GM12878 (cell line): ENCODE data around the gene DYNC1I1. TPM values are rescaled to one million over a fixed set of nuclear protein-coding genes. Genes with fewer than 3 reads are reported as not detected.

ENCODE experiments used
- ATAC-seq: fragments of 200-7000 bp; cut with Tn5 transposase; 3 replicates; pipeline ENCODE4 v1.9.1; 2020; ENCODE audit warnings: mild to moderate bottlenecking, moderate library complexity
- BruUV-seq: library from RNA; stranded (reverse); fragments of 400-500 nt; replicated peaks from 2 replicates; lab custom pipeline; 2021; lab: Mats Ljungman, UMichigan
- CTCF ChIA-PET: fragments of 300-600 bp; sonication (Branson Sonifier 250); formaldehyde crosslinking; extraction: SDS; loops from one replicate; lab custom pipeline; 2021; ENCODE audit warnings: inconsistent platforms; lab: Yijun Ruan, JAX
- POLR2A ChIA-PET: fragments of 350-600 bp; formaldehyde crosslinking; extraction: SDS; loops from one replicate; lab custom pipeline; 2021; ENCODE audit warnings: inconsistent platforms; lab: Charles Lee
- RAD21 ChIA-PET: fragments of 300-600 bp; sonication (Branson Sonifier 250); formaldehyde crosslinking; loops from one replicate; lab custom pipeline; 2023; ENCODE audit warnings: antibody characterized with exemption; ENCODE audit not compliant: unreplicated experiment; lab: Charles Lee
- SMC1A ChIA-PET: fragments of 300-600 bp; sonication (Branson Sonifier 250); formaldehyde crosslinking; loops from one replicate; lab custom pipeline; 2023; ENCODE audit not compliant: unreplicated experiment, uncharacterized antibody; lab: Charles Lee
- DNase-seq: peaks from one replicate; pipeline ENCODE4 v3.0.0-alpha.2; 2011; ENCODE audit warnings: low read depth, low spot score
- FAIRE-seq: peaks from 3 replicates; lab custom pipeline; 2011; peaks lifted over from hg19 to GRCh38; lab: Jason Lieb, UNC
- H2AFZ ChIP-seq: 2 replicates; pipeline ENCODE4 v1.6.0; 2011; ENCODE audit warnings: low read depth, low read length, control low read depth; ENCODE audit not compliant: control insufficient read depth
- H3K27ac ChIP-seq: 2 replicates; pipeline ENCODE4 v1.5.1; 2011; ENCODE audit warnings: control low read depth; ENCODE audit not compliant: control insufficient read depth, insufficient read depth
- H3K27me3 ChIP-seq, 2 experiments: replicated peaks in 1 of 2; 2 replicates each; pipeline versions ENCODE4 v1.6.0 to v1.6.1; 2011; ENCODE audit warnings: low read length in 1 of 2; ENCODE audit not compliant: control insufficient read depth in 2 of 2, insufficient read depth in 2 of 2
- H3K36me3 ChIP-seq, 2 experiments: 2 replicates each; pipeline ENCODE4 v1.5.1; 2011; ENCODE audit warnings: low read length in 1 of 2; ENCODE audit not compliant: control insufficient read depth in 2 of 2, insufficient read depth in 2 of 2
- H3K4me1 ChIP-seq: 2 replicates; pipeline ENCODE4 v1.6.1; 2011; ENCODE audit warnings: mild to moderate bottlenecking, low read length, moderate library complexity, mixed read lengths; ENCODE audit not compliant: control insufficient read depth, insufficient read depth
- H3K4me2 ChIP-seq: 2 replicates; pipeline ENCODE4 v1.6.0; 2011; ENCODE audit warnings: control low read depth; ENCODE audit not compliant: control insufficient read depth, insufficient read depth
- H3K4me3 ChIP-seq: fragments of 200-600 bp; sonication (generic); 2 replicates; pipeline ENCODE4 v1.5.1; 2016
- H3K79me2 ChIP-seq: 2 replicates; pipeline ENCODE4 v1.6.0; 2011; ENCODE audit warnings: low read length; ENCODE audit not compliant: control insufficient read depth, insufficient read depth
- H3K9ac ChIP-seq: 2 replicates; pipeline ENCODE4 v1.8.0; 2011; ENCODE audit warnings: low read length, control low read depth, mixed read lengths; ENCODE audit not compliant: control insufficient read depth, insufficient read depth
- H3K9me3 ChIP-seq: replicated peaks from 3 replicates; pipeline ENCODE4 v1.5.1; 2011; ENCODE audit warnings: mild to moderate bottlenecking, low read length; ENCODE audit not compliant: control insufficient read depth, insufficient read depth
- H4K20me1 ChIP-seq: 2 replicates; pipeline ENCODE4 v1.6.0; 2011; ENCODE audit not compliant: control insufficient read depth, insufficient read depth
- ETV6 ChIP-seq, 2 experiments: fragments of 450-650 bp in 1 of 2; IDR thresholded peaks in 1 of 2; conservative IDR thresholded peaks in 1 of 2; 2 replicates each; pipeline ENCODE4 v1.6.1; 2014; ENCODE audit warnings: antibody characterized with exemption in 1 of 2, borderline replicate concordance in 1 of 2, low read depth in 1 of 2, mild to moderate bottlenecking in 1 of 2, moderate library complexity in 1 of 2
- JUNB ChIP-seq: IDR thresholded peaks from 2 replicates; pipeline ENCODE4 v1.6.1; 2016; ENCODE audit warnings: antibody characterized with exemption, mild to moderate bottlenecking
- MYB ChIP-seq: fragments of 150-350 bp; IDR thresholded peaks from 2 replicates; pipeline ENCODE4 v1.6.1; 2014; ENCODE audit warnings: mild to moderate bottlenecking, low read depth, low read length, borderline replicate concordance
- NRF1 ChIP-seq: conservative IDR thresholded peaks from 2 replicates; pipeline ENCODE4 v1.6.1; 2011; ENCODE audit warnings: mild to moderate bottlenecking, low read depth, low read length, improper control_type of control experiment
- POLR2AphosphoS2 ChIP-seq: IDR thresholded peaks from 2 replicates; pipeline ENCODE4 v1.6.1; 2011; ENCODE audit warnings: low read depth, mild to moderate bottlenecking, low read length, improper control_type of control experiment, moderate library complexity
- POLR2AphosphoS5 ChIP-seq: IDR thresholded peaks from 2 replicates; pipeline ENCODE4 v1.6.1; 2011; ENCODE audit warnings: mild to moderate bottlenecking, low read length, inconsistent platforms
- RBBP5 ChIP-seq: fragments of 200-600 bp; sonication (generic); conservative IDR thresholded peaks from 2 replicates; pipeline ENCODE4 v1.6.1; 2016
- SMC3 ChIP-seq: IDR thresholded peaks from 2 replicates; pipeline ENCODE4 v1.6.1; 2011; ENCODE audit warnings: low read length, improper control_type of control experiment, borderline replicate concordance
- SRF ChIP-seq, 2 experiments: IDR thresholded peaks; 2 replicates each; pipeline ENCODE4 v1.6.1; 2011; ENCODE audit warnings: low read depth in 2 of 2, low read length in 2 of 2, mild to moderate bottlenecking in 1 of 2, moderate library complexity in 1 of 2
- TCF7 ChIP-seq: IDR thresholded peaks from 2 replicates; pipeline ENCODE4 v1.6.1; 2014; ENCODE audit warnings: antibody characterized with exemption, borderline replicate concordance
- in situ Hi-C: fragments of 300-500 bp; cut with MboI; formaldehyde crosslinking; loops from 9 replicates; pipeline ENCODE4 v1.14.3; 2018; ENCODE audit warnings: mixed read lengths
- intact Hi-C: fragments of 100-400 bp; cut with micrococcal nuclease; formaldehyde crosslinking; loops from one replicate; pipeline ENCODE4 v1.14.2; 2022; ENCODE audit not compliant: unreplicated experiment
- polyA plus RNA-seq, 11 experiments: library from polyadenylated mRNA; depleted of rRNA in 4 of 11; unstranded in 6 of 11; stranded (reverse) in 5 of 11; fragments of >200 nt; fragmentation: Nextera tagmentation in 4 of 11; fragmentation: Illumina TruSeq in 1 of 11; extraction: Ambion mirVana in 4 of 11; extraction: Trizol in 1 of 11; gene quantifications; 1 replicate in 1 of 11; 2 replicates in 10 of 11; pipeline versions ENCODE4 v1.2.1 to v1.2.3, GENCODE V29; 2011 to 2016; ENCODE audit warnings: inconsistent platforms in 2 of 11, missing spikeins in 2 of 11, low read depth in 1 of 11
- total RNA-seq, 4 experiments: library from RNA; depleted of rRNA in 3 of 4; stranded (reverse); fragments of >200 nt in 3 of 4; fragmentation: Illumina TruSeq in 1 of 4; extraction: Trizol in 1 of 4; gene quantifications; 2 replicates each; pipeline versions ENCODE4 v1.2.1 to v1.2.3, GENCODE V29; 2013 to 2021
- TF ChIP-seq, protein P1 (sequence below): fragments of 150-350 bp; IDR thresholded peaks from 2 replicates; pipeline ENCODE4 v1.6.1; 2016; ENCODE audit warnings: low read depth, low read length
- TF ChIP-seq, protein P2 (sequence below): fragments of 450-650 bp; IDR thresholded peaks from 2 replicates; pipeline ENCODE4 v1.6.1; 2016; ENCODE audit warnings: mild to moderate bottlenecking, moderate library complexity, borderline replicate concordance
- TF ChIP-seq, protein P3 (sequence below): fragments of 450-650 bp; IDR thresholded peaks from 2 replicates; pipeline ENCODE4 v1.6.1; 2017; ENCODE audit warnings: mild to moderate bottlenecking, moderate library complexity

DYNC1I1 gene
- total and polyA plus RNA-seq, 10 of the 15 experiments (the other 5 are each of a cell fraction or from before 2014, with no cell fraction given): 0.05 to 0.91 (median 0.14) TPM; not detected in 3

DNA sequence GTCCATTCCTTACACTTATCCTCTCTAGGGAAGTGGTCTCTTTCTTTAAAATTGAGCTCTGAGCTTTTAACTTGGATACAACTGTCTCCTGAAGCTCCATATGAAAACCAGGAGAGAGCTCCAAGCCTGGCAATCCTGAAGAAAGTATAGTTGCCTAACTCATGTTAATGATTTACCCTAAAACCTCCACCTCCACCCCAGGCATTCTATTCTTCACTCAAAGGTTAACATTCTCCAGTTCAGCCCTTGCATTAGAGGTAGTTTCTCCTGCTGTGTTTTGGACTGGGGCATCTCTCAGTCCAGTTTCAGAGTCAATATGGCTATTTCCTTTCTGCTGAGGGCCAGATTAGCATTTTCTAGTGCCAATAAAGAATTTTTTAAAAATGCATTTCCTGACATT, 354.0 kb downstream of the DYNC1I1 start:
- H3K9ac ChIP-seq: no peak overlapping the region
- TF ChIP-seq, protein P1, sequence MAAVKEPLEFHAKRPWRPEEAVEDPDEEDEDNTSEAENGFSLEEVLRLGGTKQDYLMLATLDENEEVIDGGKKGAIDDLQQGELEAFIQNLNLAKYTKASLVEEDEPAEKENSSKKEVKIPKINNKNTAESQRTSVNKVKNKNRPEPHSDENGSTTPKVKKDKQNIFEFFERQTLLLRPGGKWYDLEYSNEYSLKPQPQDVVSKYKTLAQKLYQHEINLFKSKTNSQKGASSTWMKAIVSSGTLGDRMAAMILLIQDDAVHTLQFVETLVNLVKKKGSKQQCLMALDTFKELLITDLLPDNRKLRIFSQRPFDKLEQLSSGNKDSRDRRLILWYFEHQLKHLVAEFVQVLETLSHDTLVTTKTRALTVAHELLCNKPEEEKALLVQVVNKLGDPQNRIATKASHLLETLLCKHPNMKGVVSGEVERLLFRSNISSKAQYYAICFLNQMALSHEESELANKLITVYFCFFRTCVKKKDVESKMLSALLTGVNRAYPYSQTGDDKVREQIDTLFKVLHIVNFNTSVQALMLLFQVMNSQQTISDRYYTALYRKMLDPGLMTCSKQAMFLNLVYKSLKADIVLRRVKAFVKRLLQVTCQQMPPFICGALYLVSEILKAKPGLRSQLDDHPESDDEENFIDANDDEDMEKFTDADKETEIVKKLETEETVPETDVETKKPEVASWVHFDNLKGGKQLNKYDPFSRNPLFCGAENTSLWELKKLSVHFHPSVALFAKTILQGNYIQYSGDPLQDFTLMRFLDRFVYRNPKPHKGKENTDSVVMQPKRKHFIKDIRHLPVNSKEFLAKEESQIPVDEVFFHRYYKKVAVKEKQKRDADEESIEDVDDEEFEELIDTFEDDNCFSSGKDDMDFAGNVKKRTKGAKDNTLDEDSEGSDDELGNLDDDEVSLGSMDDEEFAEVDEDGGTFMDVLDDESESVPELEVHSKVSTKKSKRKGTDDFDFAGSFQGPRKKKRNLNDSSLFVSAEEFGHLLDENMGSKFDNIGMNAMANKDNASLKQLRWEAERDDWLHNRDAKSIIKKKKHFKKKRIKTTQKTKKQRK: no peak
- TF ChIP-seq, protein P2, sequence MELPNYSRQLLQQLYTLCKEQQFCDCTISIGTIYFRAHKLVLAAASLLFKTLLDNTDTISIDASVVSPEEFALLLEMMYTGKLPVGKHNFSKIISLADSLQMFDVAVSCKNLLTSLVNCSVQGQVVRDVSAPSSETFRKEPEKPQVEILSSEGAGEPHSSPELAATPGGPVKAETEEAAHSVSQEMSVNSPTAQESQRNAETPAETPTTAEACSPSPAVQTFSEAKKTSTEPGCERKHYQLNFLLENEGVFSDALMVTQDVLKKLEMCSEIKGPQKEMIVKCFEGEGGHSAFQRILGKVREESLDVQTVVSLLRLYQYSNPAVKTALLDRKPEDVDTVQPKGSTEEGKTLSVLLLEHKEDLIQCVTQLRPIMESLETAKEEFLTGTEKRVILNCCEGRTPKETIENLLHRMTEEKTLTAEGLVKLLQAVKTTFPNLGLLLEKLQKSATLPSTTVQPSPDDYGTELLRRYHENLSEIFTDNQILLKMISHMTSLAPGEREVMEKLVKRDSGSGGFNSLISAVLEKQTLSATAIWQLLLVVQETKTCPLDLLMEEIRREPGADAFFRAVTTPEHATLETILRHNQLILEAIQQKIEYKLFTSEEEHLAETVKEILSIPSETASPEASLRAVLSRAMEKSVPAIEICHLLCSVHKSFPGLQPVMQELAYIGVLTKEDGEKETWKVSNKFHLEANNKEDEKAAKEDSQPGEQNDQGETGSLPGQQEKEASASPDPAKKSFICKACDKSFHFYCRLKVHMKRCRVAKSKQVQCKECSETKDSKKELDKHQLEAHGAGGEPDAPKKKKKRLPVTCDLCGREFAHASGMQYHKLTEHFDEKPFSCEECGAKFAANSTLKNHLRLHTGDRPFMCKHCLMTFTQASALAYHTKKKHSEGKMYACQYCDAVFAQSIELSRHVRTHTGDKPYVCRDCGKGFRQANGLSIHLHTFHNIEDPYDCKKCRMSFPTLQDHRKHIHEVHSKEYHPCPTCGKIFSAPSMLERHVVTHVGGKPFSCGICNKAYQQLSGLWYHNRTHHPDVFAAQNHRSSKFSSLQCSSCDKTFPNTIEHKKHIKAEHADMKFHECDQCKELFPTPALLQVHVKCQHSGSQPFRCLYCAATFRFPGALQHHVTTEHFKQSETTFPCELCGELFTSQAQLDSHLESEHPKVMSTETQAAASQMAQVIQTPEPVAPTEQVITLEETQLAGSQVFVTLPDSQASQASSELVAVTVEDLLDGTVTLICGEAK: no peak
- TF ChIP-seq SMC3: no peak
- no peak for TF ChIP-seq SRF (IDR thresholded peaks at IDR 0.05; ENCODE audit: low read depth in 2 of 2, low read length in 2 of 2)
- TF ChIP-seq ETV6 (conservative IDR thresholded peaks at IDR 0.05 in 1 of 2, IDR thresholded peaks at IDR 0.05 in 1 of 2; ENCODE audit: borderline replicate concordance in 1 of 2, low read depth in 1 of 2): no peak
- TF ChIP-seq JUNB: no peak
- TF ChIP-seq, protein P3, sequence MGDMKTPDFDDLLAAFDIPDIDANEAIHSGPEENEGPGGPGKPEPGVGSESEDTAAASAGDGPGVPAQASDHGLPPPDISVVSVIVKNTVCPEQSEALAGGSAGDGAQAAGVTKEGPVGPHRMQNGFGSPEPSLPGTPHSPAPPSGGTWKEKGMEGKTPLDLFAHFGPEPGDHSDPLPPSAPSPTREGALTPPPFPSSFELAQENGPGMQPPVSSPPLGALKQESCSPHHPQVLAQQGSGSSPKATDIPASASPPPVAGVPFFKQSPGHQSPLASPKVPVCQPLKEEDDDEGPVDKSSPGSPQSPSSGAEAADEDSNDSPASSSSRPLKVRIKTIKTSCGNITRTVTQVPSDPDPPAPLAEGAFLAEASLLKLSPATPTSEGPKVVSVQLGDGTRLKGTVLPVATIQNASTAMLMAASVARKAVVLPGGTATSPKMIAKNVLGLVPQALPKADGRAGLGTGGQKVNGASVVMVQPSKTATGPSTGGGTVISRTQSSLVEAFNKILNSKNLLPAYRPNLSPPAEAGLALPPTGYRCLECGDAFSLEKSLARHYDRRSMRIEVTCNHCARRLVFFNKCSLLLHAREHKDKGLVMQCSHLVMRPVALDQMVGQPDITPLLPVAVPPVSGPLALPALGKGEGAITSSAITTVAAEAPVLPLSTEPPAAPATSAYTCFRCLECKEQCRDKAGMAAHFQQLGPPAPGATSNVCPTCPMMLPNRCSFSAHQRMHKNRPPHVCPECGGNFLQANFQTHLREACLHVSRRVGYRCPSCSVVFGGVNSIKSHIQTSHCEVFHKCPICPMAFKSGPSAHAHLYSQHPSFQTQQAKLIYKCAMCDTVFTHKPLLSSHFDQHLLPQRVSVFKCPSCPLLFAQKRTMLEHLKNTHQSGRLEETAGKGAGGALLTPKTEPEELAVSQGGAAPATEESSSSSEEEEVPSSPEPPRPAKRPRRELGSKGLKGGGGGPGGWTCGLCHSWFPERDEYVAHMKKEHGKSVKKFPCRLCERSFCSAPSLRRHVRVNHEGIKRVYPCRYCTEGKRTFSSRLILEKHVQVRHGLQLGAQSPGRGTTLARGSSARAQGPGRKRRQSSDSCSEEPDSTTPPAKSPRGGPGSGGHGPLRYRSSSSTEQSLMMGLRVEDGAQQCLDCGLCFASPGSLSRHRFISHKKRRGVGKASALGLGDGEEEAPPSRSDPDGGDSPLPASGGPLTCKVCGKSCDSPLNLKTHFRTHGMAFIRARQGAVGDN: no peak
- TF ChIP-seq RBBP5: no peak
- TF ChIP-seq TCF7: no peak
- TF ChIP-seq MYB: no peak
- no peak for TF ChIP-seq POLR2AphosphoS5
- no peak for TF ChIP-seq NRF1
- TF ChIP-seq POLR2AphosphoS2: no peak

More for the DNA sequence above, 354.0 kb downstream of the DYNC1I1 start:
- ChIA-PET POLR2A (no interaction called here), RAD21 (no interaction called here), CTCF (interaction anchor here (0.8 kb wide), 1 partner anchor 21 kb away, joined by 3 read pairs; no protein-coding TSS in a partner anchor), SMC1A (interaction anchor here (0.5 kb wide), 1 partner anchor 1053 kb away, joined by 3 read pairs; no protein-coding TSS in a partner anchor)
- no peaks in the 10 kb centered on the region for H4K20me1 ChIP-seq
- no peaks in the 10 kb centered on the region for H3K4me1 ChIP-seq
- H3K9me3 ChIP-seq: no peaks in the 10 kb centered on the region
- no peaks in the 10 kb centered on the region; a peak in 2 of 4 replicates for H3K36me3 ChIP-seq
- ATAC-seq (no peak), FAIRE-seq (no peak), DNase-seq (no peak)
- no peaks in the 10 kb centered on the region for H3K27me3 ChIP-seq
- H3K79me2 ChIP-seq: no peaks in the 10 kb centered on the region
- no peak overlapping the region for H3K4me3 ChIP-seq
- BruUV-seq: no TSS peak
- H3K27ac ChIP-seq: no peak overlapping the region
- in situ Hi-C loops: no loop called here
- no peak overlapping the region for H2AFZ ChIP-seq
- intact Hi-C loops: no loop called here
- no peak overlapping the region for H3K4me2 ChIP-seq
